Testis (tissue), 2 donors: ENCODE measurements around the gene ETFA.
A peak's percentile ranks its signal among the peaks of the same experiment; 100 is the strongest.

Experiments
- CTCF ChIP-seq, 3 experiments: fragments of 450-650 bp in 2 of 3; fragments of 200-600 bp in 1 of 3; sonication (generic) in 1 of 3; IDR thresholded peaks; one replicate each; pipeline ENCODE4 v1.5.1; 2016 to 2019; ENCODE audit warnings: antibody characterized with exemption in 3 of 3, mild to moderate bottlenecking in 2 of 3, moderate library complexity in 1 of 3
- POLR2A ChIP-seq: fragments of 450-650 bp; IDR thresholded peaks from one replicate; pipeline ENCODE4 v1.6.1; 2017; ENCODE audit warnings: antibody characterized with exemption, mild to moderate bottlenecking, moderate library complexity

- TF ChIP-seq POLR2A (no peak), CTCF (IDR thresholded peaks at IDR 0.05) (peak in 1 of 3 experiments; percentile 28)
Measured at GRCh38 chr15:76235186-76235826, 76.0 kb downstream of the ETFA start.
